NCI-H187 treated with DMSO at 0.1 percent for 48 hours (cell line): Measurements from ENCODE around the gene PANK1.
"Not testable (repeated sequence)": the region's sequence is repeated elsewhere in the genome, so short reads cannot be mapped to it uniquely, and the experiment has no call there.

Experiments
- DNase-seq: peaks from one replicate; lab custom pipeline; 2025; lab: John Stamatoyannopoulos, UW

The PANK1 gene

DNA sequence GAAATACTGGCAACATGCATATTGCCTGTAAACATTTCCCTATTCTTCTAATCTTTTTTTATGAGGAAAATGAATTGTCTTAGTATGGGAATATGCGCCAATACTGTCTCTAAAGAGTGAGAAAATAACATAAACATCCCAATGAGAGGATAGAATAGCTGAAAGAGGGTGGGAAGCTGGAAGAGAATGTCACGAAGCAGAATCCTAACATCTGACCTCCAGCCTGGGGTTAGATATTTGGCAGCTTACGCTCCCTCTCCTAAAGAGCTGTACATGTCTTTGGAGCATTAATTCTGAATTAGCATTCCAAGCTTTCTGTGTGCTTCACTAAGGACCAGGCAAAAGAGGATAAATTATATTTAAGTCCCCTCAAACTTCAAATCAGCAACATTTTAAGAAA is 78.0 kb downstream of the PANK1 start:
- DNase-seq = no peak

DNA sequence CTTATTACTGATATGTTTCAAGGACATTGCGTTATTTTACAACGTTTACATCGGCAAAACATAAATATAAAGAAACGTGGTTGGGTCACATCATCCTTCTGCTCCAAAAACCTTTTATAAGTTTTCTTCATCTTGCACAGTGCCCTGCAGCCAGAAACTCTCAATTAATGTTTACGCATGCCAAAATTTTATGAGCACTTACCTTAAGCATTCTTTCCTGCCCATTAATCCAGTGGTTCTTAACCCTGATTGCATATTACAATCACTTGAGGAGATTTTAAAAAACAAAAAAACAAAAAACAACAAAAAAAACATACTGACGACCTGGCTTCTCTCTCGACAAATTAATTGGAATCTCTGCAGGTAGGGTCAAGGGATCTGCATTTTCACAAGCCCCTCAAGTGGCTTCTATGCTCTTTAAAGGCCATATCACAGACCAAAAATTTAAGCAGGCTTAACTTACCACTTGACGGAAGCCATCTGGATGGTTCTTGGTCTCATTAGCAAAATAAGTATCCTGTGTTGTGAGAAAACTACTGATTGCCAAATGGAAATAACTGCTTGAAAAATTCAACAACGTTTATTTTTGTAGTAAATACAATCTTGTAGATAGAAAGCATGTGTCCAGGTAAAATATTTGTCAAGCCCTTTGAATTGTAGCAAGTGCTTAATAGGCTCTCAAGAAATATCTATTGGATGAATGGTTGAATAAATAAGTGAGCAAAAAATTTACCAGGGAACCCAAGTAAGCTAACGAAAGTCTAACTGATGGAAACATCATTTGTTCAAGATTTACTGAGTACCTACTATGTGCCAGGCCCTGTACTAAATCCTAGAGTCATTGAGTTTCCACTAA is 78.7 kb downstream of the PANK1 start:
- no peak for DNase-seq

DNA sequence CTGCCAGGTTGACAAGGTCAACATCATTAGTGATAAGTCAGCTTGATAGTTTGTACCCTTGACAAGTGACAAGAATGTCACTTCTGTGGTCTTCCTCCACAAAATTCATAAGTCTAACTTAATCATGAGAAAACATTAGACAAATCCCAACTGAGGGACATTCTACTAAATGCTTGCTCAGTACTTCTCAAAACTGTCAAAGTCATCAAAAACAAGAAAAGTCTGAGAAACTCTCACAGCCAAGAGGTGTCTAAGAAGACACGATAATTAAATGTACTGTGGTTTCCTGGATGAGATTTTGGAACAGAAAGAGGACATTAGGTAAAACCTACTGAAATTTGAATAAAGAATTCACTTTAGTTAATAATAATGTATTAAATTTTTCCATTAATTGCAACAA is 79.9 kb downstream of the PANK1 start:
- no peak for DNase-seq

DNA sequence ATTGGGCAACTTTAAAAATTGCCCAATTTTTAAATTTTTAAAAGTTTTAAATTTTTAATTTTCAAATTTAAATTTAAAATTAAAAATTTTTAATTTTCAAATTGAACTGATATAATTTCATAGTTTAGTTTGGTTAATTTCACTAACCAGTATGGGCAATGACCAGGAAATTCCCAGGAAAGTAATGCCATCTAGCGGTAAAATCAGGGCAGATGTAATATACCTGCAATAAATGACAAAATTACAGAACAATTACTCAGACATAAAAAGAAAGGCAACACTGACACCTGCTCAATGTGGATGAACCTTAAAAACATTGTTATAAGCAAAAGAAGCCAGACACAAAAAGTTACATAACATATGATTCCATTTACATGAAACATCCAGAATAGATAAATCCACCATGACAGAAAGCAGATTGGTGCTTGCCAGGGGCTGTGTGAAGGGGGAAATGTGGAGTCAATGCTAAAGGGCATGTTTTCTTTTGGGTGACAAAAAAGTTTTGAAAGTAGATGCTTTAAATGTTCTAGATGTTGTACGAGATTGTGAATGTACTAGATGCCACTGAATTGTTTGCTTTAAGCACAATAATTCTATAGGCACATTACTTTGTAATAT is 81.1 kb downstream of the PANK1 start:
- DNase-seq = no peak

DNA sequence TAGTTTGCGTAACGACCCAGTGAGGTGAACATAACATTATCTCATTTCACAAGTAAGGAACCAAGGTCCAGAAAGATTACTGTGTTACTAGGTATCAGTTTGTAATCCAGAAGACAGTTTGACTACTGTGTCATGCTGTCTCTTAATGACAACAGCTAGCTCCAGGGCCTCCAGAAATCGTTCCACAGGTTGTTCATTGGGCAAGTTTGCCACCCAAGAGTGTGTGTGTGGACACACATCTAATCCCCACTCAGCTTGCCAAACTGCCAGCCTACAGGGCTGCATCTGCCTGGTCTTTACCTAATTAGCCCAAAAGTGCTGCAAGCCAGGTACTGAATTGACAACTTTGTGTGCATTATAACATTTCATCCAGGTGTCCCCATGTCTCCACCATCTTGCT is 81.7 kb downstream of the PANK1 start:
- DNase-seq = no peak

DNA sequence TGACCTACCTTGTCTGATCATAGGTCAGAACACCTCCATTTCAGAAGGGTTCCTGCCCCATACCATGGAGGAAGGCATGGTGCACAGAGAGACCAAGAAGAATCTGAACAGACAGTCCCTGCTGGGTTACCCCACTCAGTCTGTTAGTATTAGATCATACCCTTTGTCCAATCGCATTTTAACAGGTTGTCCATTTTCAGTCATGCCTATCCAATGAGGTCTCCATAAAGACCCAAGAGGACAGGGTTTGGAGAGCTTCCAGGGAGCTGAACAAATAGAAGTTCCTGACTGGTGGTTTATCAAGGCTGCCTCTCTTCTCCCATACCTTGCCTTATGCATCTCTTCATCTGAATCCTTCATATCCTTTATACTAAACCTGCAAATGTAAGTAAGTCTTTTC is 88.4 kb downstream of the PANK1 start:
- no peak for DNase-seq

DNA sequence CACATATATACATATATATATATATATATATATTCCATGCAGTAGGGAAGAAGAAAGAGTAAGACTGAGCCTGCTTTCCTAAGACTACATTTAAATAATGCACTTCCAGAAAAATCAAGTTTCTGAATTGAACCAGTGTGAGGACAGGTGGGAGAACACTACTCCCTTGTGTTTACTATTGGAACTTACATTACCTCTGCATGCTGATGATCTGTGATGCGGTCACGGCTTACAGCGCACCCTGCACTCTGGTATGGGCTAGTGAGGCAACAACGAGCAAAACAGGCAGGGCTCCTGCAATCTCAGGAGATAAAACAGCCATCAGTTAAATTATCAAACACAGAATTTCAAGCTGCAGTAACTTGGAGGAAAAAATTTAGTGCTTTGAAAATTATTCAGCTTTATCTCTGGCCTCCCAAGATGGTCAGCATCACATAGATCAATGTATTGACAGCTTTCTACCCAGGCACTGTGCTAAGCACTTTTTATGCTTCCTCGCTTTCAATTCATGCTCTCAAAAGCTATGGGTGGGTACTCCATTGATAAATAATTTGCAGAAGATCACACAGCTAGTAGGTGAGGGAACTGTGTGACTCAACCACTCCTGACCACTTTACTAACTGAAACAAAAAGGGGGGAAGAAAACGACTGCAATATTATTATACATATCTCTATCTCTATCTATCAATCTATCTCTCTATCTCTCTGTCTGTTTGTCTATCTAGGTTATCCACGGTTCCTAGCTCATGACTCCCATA is 89.2 kb downstream of the PANK1 start:
- no peak for DNase-seq

DNA sequence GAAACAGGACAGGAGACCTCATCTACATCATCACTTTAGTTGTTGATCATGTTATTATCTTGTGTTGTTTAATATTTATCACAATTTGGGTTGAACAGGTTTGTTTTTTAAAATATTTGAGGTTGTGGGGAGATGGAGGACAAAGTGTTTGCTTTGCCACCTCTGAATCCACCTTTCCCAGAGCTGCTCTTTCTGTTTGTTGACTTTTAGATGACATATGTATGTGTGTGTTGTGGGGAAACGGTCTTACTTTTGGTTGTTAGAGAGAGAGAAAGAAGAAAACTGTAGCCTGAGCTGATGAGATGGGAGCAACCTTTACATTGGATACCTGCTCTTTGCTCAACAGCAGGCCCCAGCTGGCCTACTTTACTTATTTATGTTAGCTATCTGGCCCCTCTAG is 90.6 kb downstream of the PANK1 start:
- DNase-seq = no peak

DNA sequence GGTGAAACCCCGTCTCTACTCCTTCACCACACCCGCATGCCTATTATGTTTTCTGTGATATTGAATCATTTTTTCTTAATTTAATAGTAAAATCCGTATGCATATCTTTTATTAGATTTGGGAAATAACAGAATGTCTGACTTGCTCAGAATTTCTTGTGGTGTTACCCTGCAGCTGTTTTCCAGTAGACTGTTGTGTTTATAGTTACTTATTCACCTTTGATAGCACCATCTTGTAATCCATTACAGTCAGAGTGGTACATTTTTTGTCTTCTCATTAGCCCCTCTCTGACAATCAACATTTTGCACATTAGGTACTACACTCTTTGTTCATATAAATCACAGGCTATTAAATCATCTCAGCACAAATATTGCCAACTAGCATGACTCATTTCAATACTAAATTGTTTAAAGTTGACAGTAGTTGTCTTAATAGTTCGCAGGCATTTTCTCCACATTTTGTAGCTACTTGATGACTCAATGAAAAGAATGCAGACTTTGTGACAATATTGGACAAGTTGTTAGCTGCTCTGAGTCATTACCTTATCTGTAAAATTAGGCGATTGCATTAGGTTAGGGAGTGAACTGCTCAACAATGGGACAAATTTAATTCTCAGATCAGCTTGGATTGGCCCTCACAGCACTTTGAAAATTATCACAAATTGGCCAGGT is 91.8 kb downstream of the PANK1 start:
- DNase-seq = no peak

DNA sequence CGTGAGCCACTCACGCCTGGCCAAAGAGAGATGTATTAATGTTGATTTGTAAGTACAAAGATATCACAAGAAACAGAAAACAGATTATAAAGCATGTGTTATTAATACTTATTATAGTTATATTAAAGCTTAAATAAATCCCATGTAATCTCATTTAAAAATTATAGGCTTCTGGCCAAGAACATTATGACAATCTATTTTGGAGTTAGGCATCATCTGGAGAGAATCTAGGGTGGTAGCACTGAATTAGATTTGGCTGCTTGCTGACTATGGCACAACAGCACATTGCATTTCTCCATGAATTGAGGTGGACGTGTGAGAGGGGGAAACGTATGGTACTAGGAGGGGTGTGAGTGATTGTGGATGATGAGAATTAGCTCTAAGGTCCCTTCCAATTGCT is 92.8 kb downstream of the PANK1 start:
- no peak for DNase-seq

DNA sequence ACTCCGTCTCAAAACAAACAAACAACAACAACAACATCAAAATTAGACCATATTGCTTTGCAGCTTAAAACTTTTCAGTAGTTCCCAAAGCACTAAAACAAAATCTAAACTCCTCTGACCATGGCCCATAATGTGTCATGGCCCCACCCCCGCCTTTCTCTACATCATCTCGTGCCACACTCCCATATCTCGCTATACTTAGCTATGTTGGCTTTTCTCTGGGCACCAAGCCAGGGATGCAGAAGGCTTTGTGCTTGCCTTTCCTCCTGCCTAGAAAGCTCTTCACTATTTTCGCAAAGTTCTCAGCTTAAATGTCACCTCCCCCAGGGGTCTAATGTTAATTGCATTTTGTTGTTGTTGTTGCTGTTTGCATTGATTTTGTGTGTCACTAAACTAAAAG is 94.5 kb downstream of the PANK1 start:
- no peak for DNase-seq

DNA sequence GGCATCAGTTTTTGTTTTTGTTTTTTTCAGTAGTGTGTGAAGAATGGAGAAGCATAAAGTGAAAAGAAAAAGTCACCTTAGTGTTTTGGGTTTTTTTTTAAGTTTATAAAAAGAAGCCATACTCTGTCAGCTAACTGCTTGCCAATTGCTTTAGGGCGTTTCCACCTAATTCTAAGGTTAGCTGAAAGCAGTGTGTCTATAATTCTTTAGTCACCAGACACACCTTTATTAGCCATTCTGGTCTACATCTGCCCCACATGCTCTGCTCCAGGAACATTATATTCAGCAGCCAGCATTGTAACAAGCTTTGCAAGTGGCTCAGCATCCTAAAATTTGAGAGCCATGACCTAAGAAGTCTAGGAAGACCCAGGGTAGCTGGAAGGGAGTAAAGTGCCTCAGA is 95.5 kb downstream of the PANK1 start:
- no peak for DNase-seq

DNA sequence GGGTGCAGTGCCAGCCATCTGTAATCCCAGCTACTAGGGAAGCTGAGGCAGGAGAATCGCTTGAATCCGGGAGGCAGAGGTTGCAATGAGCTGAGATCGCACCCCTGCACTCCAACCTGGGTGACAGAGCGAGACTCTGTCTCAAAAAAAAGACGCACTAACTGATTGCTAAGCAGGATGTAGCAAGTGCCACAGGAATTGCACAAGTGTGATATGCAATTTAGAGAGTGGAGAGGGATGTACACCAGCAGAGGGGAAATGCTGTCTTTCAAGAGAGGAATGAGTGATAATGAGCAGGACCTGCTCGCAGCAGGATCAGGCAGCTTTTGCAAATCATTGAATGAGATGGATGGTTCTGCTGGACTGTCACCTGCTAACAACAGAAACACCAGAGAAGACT is 96.4 kb downstream of the PANK1 start:
- no peak for DNase-seq

DNA sequence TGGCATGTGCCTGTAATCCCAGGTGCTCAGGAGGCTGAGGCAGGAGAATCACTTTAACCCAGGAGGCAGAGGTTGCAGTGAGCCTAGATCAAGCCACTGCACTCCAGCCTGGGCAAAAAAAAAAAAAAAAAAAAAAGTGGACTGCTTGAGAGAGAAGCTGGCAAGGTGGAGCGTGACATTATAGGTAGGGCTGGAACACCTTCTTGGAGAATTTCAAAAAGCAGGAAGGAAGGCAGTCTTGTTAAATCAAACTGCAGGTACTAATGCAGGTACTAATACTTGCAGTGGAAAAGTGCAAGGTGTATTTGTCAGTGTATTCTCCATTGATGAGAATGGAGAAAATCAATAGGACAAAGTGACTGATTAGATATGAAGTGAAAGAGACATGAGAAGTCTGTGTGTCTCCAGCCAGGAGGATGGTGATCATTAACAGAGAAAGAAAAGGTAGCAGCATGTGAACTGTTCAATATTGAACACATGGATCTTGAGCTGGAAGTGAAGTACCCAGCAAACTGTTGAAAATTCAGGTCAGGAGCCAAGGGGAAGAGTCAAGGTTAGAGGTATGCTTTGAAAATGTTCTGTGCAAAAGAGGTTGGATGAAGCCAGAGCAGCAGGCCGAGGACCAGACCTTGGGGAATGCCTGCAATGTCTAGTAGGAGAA is 97.1 kb downstream of the PANK1 start:
- no peak for DNase-seq

DNA sequence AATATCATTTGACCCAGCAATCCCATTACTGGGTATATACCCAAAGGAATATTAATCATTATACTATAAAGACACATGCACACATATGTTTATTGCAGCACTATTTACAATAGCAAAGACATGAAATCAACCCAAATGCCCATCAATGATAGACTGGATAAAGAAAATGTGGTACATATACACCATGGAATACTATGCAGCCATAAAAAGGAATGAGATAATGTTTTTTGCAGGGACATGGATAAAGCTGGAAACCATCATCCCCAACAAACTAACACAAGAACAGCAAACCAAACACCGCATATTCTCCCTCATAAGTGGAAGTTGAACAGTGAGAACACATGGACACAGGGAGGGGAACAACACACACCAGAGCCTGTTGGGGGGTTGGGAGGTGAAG is 98.4 kb downstream of the PANK1 start:
- not testable (repeated sequence) for DNase-seq

DNA sequence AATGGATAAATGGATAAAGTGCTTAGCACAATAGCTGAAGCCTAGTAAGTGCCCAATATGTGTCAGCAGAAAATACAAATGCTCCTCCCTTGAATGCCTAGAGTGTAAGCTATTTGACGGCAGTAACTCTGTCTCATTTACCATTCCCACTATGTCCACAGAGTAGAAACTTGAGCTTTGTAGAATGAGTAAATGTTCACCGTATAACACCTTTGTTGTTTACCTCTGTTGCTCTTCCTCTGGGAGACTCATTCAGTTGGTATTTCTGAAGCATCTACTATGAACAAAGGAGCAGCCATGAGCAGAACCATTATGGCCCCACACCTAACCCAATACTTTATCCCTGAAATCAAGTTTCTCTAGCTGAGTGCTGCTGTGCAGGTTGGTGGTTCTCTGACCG is 101.2 kb downstream of the PANK1 start:
- no peak for DNase-seq

DNA sequence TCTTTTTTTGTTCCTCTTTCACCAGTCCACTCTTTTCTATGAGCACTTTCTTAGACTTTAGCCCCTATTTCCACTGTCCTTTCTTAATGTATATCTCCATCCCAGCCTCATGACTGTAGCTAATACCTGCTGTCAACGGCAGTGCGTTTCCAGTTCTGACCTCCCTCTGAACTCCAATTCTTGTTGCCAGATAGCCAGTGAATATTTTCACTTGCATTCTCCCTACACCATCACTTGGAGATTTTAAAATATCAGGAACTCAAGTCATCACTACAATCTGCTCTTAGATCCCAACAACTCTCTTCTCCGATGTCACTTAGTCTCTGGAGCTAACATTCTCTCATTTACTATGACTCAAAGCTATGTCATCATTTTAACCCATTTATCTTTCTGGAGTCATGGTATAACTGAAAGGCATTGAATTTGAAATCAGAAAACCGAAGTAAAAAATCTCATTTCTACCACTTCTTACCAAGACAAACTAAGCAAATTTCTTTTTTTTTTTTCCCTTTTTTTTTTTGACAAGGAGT is 104.6 kb downstream of the PANK1 start:
- DNase-seq = no peak

DNA sequence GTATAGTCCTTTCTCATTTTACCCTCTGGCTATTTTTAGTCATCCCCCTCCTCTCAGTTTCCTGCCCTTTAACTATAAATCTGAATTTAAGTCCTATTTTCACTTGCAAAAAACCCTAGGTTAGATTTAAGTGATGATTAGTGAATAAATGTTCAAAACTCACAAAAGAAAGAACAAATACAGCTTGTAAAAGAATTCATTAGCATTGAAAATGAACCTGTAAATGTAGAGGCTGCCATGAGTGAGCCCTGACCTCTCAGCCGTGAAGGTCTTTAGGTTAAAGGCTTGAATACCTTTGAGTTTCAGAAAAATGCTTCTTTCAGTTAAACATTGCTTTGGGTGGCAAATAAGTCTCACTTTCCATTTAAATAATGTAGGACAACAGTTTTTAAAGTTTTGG is 107.7 kb downstream of the PANK1 start:
- DNase-seq = no peak

DNA sequence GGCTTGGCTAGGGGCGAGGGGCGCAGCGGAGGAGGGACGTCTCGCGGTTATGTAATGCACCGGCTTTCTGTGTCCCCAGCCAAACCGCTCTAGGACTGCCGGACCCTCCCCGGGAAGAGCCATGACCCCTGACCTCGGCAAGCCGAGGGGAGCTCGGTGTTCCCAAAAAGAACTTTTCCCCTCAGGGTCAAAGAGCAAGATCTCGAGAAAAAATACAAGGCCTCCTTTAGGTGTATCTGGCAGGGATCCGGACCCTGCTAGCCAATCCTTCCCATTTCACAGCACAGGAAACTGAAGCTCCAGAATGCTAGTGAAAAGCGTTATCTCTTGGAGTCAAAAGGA is 109.1 kb downstream of the PANK1 start:
- DNase-seq = no peak

DNA sequence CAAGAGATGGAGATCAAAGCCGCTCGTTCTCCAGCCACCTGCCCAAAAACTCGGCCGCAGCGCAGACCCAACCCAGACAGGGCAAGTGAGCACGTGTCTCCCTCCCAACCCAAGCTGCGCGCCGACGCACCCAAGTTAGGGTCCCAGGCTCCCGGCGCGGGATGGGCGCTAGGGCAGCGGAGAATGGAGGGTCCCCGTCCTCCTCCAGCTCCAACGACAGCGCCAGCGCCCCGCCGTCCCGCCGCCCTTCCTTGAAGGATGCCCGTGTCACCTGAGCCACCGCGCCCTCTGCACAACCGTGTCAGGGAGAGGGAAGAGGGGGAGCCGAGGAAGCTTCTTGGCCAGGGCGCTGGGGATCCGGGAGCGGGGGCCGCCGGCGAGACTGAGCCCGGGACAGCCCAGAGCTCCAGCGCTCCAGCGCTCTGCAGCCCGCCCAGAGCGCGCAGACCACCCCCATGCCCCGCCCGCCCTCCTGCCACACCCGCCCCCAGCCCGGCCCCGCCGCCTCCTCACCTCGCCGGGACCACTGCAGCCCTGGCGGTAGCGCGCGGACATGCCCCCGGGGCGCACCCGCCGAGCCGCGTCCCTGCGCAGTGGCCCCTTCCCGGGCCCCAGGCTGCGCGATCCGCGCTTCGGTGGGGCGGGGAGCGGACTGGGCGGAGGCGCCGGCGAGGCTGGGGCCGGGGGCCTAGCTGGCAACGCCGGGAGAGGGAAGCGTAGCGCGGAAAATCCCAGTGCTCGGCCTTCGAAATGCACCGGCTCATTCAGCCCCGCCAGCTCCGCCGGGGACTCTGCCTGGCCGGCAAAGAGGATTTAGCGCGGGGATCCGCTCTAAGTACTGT is 109.7 kb downstream of the PANK1 start, which contains the start of gene SLC16A12:
SLC16A12 (minus strand) TSS at position 424 of the 842 bp plus-strand sequence. CDS start 73,016 bp downstream, outside the sequence.
- DNase-seq = no peak

DNA sequence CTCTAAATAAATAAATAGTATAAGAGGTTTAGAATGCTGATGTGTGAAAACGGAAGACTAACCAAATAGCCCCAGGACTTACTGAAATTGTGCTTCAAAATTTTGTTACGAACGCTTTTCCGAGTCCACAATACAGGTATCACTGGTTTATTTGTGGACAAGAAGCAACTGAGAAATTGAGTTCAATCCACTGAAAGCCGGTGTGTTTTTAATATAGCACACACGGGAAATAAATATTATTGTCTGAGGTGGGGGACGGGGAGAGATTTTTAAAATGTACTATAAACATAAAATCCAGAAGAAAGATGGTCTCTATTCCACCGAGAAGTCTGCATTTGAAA is 110.2 kb downstream of the PANK1 start:
- DNase-seq = no peak
